NOMO-1 treated with DMSO at 0.1 percent for 48 hours (cell line): ENCODE measurements around the gene PTPRJ.

Source experiments
- DNase-seq: peaks from one replicate; lab custom pipeline; 2025; ENCODE audit not compliant: unreplicated experiment; lab: John Stamatoyannopoulos, UW

Gene PTPRJ

DNA sequence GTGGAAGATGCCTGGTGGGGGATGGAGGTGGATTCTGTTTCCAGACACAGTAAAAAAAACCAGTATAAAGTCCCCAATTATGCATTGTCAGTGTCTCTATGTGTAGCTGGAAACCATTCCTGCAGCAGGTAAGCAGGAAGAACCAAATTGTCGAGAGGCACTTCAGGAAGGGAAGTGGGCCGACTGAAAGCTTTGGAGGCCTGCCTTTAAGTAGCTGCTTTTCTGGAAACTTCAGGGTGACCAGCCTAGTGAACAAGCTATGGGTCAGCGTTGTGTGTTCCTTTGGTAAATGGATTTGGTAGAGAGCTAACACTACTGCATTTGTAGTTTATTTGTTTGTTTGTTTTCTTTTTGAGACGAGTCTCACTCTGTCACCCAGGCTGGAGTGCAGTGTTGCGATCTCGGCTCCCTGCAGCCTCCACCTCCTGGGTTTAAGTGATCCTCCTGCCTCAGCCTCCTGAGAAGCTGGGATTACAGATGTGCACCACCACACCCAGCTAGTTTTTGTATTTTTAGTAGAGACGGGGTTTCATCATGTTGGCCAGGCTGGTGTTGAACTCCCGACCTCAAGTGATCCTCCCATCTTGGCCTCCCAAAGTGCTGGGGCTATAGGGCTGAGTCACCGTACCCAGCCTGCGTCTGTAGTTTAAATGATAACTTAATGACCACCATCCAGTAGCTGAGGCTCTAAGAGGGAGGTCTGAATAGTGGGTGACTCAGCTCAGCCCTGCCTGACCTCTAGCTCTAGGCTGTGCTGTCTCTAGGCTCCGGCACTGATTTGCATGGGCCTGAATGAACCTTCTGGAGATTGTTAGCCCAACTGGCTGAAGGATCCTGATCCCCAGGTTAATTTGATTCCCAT lies 12.8 kb downstream of the PTPRJ start:
- peak; percentile 33 for DNase-seq

DNA sequence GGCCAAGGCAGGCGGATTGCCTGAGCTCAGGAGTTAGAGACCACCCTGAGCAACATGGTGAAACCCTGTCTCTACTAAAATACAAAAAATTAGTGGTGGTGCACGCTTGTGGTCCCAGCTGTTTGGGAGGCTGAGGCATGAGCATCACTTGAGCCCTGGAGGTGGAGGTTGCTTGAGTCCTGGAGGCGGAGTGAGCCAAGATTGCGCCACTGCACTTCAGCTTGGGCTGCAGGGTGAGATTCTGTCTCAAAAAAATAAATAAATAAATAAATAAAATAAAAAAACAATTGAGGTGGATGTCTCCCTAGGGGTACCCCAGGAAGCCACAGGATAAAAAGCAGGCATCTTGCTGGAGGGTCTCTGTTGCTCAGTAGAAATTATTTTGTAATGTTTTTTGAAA lies 14.1 kb downstream of the PTPRJ start:
- DNase-seq: no peak

DNA sequence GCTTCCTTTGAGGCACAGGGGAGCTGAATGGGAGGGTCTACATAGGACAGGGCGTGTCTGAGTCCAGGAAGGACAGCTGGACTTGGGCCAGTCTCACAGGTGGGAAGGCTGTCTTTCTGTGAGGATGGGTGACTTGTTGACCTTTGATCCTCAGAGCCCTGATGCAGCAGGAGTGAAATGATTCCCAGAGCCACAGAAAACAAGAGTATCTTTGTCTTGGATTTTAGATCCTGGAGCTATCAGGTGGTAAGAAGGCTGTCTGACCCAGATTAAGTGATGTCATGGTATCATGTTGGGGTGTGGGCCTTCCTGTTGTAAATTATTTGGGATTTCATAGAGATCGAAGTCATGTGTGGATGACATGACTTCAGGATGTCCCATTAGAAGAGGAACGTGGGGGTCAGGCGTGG lies 15.0 kb downstream of the PTPRJ start:
- DNase-seq: no peak

DNA sequence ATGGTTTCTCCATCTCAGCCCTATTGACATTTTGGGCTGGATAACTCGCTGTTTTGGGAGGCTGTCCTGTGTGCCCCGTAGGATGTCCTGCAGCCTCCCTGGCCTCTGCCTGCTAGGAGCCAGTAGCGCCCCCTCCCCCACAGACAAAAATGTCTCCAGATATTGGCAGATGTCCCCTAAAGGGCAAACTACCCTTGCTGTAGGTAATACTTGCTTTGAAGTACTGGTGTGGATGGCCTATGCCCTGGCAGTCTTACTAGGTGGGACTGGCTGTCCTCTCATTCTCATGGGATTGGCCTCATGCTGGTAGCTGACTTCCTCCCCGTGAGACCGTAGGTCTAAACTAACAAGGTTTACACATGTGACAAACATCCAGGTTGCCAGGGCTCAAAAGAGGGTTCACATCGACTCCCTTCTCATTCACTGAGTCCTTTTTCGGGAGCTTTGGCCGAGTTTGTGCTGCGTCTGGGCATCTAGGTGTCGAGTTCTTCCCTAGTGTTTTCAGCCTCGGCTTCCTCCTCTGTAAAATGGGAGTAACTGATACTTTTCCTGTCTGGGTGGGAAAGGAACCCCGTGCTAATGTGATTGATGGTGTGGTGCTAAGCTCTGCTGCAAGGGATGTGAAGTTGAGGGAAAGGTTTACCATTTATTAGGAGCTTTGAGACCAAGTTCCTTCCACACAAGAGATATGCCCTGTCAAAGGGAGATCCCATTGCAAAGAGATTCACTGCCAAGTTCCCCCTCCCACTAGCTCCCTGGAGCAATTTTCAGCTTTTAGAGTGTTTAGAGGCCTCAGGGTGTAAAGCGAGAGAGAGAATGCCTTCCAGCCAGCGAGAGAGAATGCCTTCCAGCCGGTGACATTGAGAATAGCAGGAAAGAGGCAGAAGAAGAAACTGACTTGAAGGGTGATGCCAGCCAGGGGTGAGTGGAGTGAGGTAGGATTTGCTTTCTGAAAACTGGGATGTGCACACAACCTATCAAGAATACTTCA lies 17.0 kb downstream of the PTPRJ start:
- no peak for DNase-seq

DNA sequence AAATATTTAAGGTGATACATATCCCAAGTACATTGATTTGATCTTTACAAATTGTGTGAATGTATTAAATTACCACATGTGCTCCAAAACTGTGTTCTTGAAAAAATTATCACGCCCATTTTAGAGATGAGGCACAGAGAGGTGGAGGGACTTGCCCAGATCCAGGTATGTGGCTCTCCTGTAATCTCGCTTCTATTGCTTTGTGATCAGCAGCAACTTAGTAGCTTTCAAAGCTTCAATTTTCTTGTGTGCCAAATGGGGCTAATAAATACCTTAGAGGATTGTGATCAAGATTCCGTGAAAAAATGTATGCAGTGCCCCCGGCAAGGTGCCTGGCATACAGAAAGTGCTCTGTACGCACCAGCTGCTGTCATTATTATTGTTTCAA lies 18.0 kb downstream of the PTPRJ start:
- no peak for DNase-seq

DNA sequence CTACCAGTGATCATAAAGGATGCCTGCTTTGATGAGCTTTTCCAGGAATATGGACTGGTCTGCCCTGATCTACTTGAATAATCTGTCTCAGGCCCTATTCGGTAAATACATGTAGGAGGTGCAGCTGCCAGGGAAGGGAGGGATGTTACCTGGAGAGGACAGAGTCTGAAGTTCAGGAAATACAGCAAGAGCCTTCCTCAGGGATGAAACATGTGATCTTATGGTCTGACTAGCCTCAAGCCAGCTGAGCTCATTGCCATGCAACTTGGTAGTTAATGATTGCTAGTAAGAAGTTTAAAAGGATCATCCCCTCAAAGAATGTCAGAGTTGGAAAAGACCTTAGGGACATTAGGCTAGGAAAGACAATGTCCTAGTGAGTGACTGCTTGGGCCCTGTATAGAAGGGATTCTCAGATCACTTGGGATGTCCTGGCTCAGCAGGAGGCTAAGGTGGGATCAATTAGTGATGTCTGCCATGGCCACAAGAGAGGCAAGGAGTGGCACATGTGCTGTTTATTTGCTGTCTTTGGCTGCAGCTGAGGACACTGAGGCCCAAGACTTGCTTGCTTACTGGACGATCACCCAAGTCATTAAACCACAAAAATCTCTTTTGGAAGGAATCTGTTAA lies 18.5 kb downstream of the PTPRJ start:
- DNase-seq: no peak

DNA sequence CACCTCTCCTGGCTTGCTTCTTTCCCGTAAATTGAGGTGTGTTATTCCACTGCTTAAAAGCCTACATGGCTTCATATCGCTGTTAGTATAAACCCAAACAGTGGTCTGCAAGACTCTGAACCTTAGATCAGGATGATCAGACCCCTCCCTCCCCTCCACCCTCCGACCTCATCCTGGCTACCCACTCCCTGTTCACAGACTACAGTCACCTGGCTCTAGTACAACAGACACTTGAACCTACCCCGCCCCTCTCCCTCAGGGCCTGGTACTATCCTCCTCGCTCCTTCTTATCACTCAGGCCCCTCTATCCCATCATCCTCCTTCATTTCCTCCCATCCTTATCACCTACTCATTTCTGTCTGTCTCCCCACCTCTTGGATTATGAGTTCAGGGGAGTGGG lies 20.1 kb downstream of the PTPRJ start:
- no peak for DNase-seq

DNA sequence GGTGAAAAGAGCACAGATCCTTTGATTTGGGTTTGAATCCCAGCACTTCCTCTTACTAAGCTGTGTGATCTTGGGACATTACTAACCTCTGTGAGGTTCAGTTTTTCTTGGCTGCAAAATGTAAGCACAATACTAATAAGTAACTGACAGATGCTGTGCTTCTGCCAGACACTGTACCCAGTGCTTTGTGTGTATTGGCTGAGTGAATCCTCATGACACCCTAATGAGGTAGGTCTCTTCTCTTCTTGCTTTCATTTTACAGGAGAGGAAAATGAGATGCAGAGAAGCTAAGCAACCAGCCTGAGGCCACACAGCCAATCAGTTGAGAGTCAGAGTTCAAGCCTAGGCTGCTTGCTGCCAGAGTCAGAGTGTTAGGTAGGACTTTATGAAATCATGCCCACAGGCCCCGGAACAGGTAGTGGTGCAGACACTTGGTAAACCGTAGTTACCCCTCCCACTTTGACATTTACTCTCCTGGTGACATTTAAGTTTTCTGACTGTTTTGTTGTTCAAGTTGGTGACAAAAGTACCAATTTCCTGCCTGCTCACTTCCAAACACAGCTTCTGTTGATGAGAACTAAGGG lies 21.2 kb downstream of the PTPRJ start:
- DNase-seq: no peak

DNA sequence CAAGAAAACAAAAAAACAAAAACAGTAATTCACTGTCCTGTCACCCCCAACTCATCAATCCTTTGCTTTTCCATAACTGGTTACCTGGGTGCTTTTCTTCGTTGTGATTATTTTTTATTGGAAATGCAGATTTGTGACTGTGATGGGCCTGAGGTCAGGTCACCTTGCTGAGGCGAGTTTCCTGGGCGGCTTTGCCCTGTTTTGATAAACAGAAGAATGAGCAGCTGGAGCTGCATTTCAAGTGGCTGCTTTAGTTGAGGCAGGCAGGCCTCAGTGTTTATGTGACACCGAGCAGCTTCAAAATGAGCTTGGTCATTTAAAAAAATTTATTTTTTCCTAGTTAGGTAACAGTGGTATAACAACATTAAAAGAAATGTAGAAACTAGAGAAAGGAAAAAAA lies 22.2 kb downstream of the PTPRJ start:
- no peak for DNase-seq

DNA sequence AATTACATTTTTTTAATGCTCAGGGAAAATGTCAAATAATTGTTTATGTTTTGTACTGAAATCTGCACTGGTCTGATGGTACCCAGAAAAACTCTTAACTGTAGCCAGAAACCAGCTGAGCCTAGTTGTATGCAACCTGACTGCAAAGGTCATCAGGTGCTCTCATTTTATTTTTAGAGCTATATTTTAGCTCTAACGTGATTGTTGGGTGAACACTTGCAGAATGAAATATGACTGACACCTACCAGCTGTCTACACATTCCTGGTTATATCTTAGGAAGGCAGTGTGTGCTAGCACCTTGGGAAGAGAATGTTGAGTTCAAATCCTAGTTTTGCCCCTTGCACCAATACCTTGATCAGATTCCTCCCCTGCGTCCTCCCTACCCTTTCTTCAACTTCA lies 23.6 kb downstream of the PTPRJ start:
- DNase-seq: no peak

DNA sequence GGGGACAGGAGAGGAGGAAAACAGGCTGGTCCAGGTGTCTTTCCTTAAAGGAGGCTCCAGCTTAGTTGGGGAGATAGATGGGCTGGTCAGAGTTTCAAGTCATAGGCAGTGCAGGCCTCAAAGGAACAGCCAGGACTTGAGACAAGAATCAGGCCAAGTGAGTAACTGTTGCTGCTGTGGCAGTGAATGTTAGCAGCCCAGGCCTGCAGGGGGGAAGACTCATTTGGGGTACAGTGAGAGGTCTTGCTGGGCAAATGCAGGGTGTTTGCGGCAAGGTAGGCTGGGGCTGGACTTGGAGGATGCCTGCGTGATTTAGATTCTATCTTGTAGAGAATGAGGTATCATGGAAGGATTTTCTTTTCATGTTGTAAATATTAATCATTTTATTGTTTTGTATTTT lies 24.1 kb downstream of the PTPRJ start:
- DNase-seq: no peak

DNA sequence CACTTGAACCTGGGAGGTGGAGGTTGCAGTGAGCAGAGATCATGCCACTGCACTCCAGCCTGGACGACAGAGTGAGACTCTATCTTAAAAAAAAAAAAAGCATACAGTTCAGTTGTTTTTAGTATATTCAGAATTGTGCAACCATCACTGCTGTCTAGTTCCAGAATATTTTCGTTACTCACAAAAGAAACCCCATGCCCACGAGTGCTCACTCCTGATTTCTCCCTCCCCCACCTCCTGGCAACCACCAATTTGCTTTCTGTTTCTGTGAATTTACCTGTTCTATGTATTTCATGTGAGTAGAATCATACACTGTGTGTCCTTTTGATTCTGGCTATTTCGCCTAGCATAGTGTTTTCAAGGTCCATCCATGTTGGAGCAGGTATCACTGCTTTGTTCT lies 24.8 kb downstream of the PTPRJ start:
- DNase-seq: no peak

DNA sequence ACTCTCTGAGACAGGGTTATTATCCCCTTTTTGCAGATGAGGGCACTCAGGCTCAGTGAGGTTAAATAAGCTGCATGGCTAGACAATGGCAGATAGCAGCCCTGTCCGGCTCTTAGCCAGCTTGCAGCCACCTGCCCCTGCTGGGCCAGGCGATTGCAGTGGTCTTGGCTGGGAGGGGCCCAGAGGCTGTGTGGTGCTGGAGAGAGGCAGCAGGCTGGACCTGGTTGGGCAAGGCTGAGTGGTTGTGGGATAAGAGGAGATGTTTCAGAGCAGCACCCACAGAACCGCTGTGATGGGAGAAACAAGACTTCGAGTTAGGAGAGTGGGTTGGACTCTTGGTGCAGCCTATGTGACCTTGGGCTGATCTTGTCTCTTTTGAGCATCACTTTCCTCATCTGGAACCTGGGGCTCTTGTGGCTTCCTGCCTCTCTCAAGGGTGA lies 25.5 kb downstream of the PTPRJ start:
- DNase-seq: no peak

DNA sequence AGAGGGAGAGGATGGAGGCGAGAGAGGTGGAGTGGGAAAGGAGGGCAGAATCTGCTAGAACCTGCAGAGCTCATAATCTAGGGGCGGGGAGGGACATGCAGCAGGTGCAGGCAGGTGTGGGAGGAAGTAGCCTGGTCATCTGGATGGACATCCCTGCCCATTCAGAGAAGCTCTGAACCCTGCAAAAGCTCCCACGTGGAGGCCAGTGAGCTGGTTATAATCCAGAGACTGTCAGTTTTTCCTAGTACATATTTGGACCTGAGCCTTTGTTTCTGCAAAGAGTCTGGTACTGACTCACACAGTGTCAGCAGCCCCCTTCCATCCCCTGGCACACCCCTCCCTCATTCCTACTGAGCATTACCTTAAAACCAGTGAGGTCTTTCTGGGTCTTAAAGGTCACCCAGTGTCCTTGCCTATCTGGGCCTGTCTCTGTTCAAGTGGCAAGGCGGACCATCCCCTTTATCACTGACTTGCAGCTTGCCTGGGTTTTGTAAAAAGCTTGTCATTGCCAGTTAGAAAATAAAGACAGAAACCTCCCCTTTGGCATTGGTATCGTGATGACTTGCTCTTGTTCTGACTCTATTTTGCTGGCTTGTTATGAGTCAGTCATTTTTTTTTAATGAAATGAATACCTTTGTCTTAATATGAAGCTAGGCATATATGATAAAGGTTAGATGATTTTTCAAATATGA lies 26.1 kb downstream of the PTPRJ start:
- no peak for DNase-seq

DNA sequence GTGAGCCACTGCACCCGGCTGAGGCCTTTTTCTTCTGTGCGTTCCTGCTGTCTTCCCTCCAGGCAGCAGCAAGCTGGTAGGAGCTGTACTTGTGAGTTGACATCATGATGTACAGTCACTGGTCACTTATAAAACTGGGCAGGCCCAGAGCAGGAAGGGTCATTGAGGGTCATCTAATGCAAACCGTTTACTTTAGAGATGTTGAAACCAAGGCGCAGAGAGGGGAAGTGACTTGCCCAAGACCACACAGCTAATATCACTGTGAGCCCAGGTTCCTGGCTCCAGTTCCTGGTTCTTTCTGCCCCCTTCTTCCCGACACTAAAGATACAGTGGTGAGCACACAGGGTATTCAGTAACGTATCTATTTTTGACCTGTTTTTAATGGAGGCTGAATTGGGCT lies 27.3 kb downstream of the PTPRJ start:
- no peak for DNase-seq

DNA sequence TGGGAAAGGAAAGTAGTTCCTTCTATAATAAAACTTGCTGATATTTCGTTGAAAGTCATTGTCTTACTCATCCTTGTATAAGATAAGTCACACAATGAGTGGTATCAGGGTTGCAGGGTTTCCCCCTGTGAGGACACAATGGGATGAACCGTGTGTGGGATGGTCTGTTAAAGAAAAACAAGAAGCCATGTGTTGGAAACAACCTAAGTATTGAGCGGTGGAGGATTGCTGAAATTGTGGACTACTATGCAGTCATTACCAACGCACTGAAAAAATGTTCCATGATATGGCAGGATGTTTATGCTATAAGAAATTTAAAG lies 28.6 kb downstream of the PTPRJ start:
- no peak for DNase-seq

DNA sequence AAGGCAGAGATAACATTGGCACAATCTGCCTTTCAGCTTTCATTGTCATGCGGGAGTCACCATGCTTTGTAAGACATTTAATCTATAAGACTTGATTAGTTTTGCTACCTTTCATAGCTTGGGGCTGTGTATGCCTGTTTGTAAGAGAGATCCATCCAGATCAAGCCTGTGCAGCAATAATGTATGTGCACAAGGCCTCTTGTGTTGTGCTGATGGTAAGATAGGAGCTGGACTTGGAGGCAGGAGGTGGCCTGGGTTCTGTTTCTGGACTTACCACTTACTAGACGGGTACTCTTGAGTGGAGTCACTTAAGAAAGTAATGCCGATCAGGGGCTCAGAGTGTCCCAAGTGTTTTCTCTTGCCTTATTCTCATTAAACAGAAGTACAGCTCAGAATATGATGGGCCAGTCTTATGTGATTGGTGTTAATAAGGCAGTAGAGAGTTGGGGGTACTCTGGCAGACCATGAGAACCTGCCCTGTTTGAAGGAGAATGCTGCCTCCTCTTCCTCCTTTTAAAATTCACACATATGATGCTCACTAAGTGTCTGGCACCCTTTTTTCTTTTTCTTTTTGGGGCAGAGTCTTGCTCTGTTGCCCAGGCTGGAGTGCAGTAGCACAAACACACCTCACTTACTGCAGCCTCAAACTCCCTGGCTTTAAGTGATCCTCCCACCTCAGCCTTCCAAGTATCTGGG lies 30.9 kb downstream of the PTPRJ start:
- no peak for DNase-seq

DNA sequence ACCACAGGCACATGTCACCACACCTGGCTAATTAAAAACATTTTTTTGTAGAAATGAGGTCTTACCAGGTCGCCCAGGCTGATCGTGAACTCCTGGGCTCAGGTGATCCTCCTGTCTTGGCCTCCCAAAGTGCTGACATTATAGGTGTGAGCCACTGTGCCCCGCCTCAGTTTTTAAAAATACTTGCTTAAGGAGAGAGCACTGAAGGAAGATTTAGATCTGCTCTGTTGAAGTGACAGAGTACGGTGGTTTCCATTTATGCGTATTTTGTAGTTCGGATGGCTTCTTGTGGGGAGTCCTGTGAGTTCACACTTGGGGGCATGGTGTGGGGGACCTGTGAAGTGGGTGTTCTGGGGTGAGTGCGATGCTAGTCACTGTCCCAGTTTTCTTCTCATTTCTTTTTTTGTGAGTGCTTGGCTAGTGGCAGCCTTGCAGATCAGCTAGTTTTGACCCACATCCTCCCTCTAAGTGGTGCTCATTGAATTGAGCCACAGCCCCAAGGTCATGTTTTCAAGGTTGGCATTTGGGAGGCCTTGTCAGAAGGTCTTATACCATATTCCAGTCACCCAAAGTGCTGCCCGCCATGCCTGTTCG lies 31.5 kb downstream of the PTPRJ start:
- no peak for DNase-seq

DNA sequence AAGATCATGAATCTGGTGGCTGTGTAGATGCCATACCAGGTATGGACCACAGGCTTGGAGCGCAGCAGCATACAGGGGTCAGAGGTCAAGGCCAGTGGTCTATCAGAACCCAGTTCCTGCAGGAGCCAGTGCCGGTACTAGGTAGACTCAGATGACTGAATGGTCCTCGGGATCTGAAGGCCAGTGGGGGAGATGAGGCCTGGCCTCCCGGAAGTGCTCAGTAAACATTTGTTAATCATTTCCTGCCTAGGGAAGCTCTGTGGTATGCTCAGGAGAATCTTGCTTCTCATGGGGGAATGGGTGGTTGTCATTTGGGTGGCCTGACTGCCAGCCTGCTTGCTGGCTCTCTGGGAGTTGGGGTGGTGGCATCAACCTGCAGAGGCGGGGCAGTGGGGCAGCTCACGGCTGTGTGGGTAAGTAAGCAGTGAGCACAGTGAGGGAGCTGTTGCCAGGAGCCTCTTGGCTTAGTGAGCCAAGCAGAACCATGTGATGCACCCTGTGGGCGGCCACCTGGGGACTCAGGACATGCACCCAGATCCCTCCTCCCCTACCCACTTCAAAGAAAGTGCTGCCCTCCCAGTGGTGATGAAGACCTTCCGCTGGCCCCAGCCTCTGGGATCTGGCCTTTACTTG lies 33.0 kb downstream of the PTPRJ start:
- DNase-seq: peak; percentile 29
